K562 (cell line): ENCODE measurements around the gene CNOT2. TPM values are rescaled to one million over a fixed set of nuclear protein-coding genes. Genes with fewer than 3 reads are reported as not detected.
A peak's percentile ranks its signal among the peaks of the same experiment; 100 is the strongest.

Experiments used
- DDX20 ChIP-seq: fragments of 450-650 bp; IDR thresholded peaks from 2 replicates; pipeline ENCODE4 v1.6.1; 2016; ENCODE audit warnings: missing genetic modification characterization, low read depth, mild to moderate bottlenecking, missing compliant biosample characterization, moderate library complexity
- EGR1 ChIP-seq: fragments of 450-650 bp; conservative IDR thresholded peaks from 2 replicates; pipeline ENCODE4 v1.6.1; 2017; ENCODE audit warnings: mild to moderate bottlenecking
- KDM1A ChIP-seq, 2 experiments: fragments of 450-650 bp; IDR thresholded peaks; 2 replicates each; pipeline ENCODE4 v1.6.1; 2016; ENCODE audit warnings: mild to moderate bottlenecking in 2 of 2
- KDM2B ChIP-seq: fragments of 250-450 bp; sonication (Bioruptor Pico); IDR thresholded peaks from 2 replicates; pipeline ENCODE4 v1.8.0; 2021; ENCODE audit warnings: mild to moderate bottlenecking, moderate library complexity
- NCOA2 ChIP-seq, 2 experiments: fragments of 450-650 bp; IDR thresholded peaks; 2 replicates each; pipeline ENCODE4 v1.6.1; 2018; ENCODE audit warnings: mild to moderate bottlenecking in 2 of 2, moderate library complexity in 1 of 2; ENCODE audit not compliant: partially characterized antibody in 2 of 2
- NCOA6 ChIP-seq: fragments of 450-650 bp; IDR thresholded peaks from 2 replicates; pipeline ENCODE4 v1.6.1; 2017; ENCODE audit warnings: mild to moderate bottlenecking
- PPARD ChIP-seq: fragments of 250-450 bp; sonication (Bioruptor Pico); IDR thresholded peaks from 2 replicates; pipeline ENCODE4 v1.8.0; 2022; ENCODE audit warnings: inconsistent platforms, mild to moderate bottlenecking, moderate library complexity
- RAD51 ChIP-seq: fragments of 450-650 bp; IDR thresholded peaks from 2 replicates; pipeline ENCODE4 v1.7.1; 2016; ENCODE audit warnings: low read depth, mild to moderate bottlenecking, borderline replicate concordance
- STAG1 ChIP-seq: sonication (generic); formaldehyde crosslinking; IDR thresholded peaks from 2 replicates; pipeline ENCODE4 v1.5.0; 2020; ENCODE audit warnings: missing genetic modification reagents, borderline replicate concordance
- U2AF2 ChIP-seq: fragments of 200-400 bp; formaldehyde crosslinking; optimal IDR thresholded peaks from 2 replicates; pipeline ENCODE3; 2017; ENCODE audit warnings: low read depth, mild to moderate bottlenecking, low read length
- XRCC4 ChIP-seq: IDR thresholded peaks from one replicate; pipeline ENCODE4 v1.6.1; 2011; ENCODE audit not compliant: insufficient read depth, insufficient read length; ENCODE audit errors: extremely low read depth
- ZNF197 ChIP-seq: fragments of 200-800 bp; sonication (Bioruptor generic); IDR thresholded peaks from 2 replicates; pipeline ENCODE4 v1.6.1; 2016; ENCODE audit warnings: low read depth, missing genetic modification characterization, missing compliant biosample characterization
- polyA plus RNA-seq, 8 experiments: library from polyadenylated mRNA; depleted of rRNA in 4 of 8; stranded (reverse) in 5 of 8; unstranded in 3 of 8; fragments of >200 nt; fragmentation: Nextera tagmentation in 2 of 8; fragmentation: Illumina TruSeq in 1 of 8; extraction: Ambion mirVana in 2 of 8; extraction: Trizol in 1 of 8; gene quantifications; 2 replicates each; pipeline versions ENCODE4 v1.2.1 to v1.2.3, GENCODE V29; 2011 to 2014; ENCODE audit warnings: inconsistent platforms in 1 of 8, missing spikeins in 1 of 8
- total RNA-seq, 7 experiments: library from RNA; depleted of rRNA in 6 of 7; stranded (reverse); fragments of >200 nt in 6 of 7; fragmentation: Illumina TruSeq in 2 of 7; extraction: Trizol in 2 of 7; gene quantifications; 2 replicates each; pipeline versions ENCODE4 v1.2.1 to v1.2.3, GENCODE V29; 2011 to 2021; ENCODE audit warnings: low replicate concordance in 1 of 7
- TF ChIP-seq, protein P1 (sequence below): IDR thresholded peaks from 3 replicates; pipeline ENCODE4 v1.6.1; 2011; ENCODE audit warnings: borderline replicate concordance, mild to moderate bottlenecking; ENCODE audit not compliant: insufficient read length, insufficient read depth
- TF ChIP-seq, protein P2 (sequence below): sonication (generic); formaldehyde crosslinking; IDR thresholded peaks from 2 replicates; pipeline ENCODE4 v1.8.1; 2023; ENCODE audit warnings: mild to moderate bottlenecking, missing genetic modification reagents
- TF ChIP-seq, protein P3 (sequence below): fragments of 250-450 bp; sonication (Bioruptor Pico); IDR thresholded peaks from 2 replicates; pipeline ENCODE4 v1.8.0; 2022; ENCODE audit warnings: inconsistent platforms
- TF ChIP-seq, protein P4 (sequence below): fragments of 250-450 bp; sonication (Bioruptor Pico); IDR thresholded peaks from 2 replicates; pipeline ENCODE4 v1.5.0; 2021
- TF ChIP-seq, protein P5 (sequence below), 3 experiments: fragments of 200-800 bp in 1 of 3; fragments of 250-450 bp in 1 of 3; fragments of 450-650 bp in 1 of 3; sonication (Bioruptor Pico) in 1 of 3; sonication (Bioruptor generic) in 1 of 3; formaldehyde crosslinking in 1 of 3; IDR thresholded peaks; 2 replicates each; pipeline versions ENCODE4 v1.6.1 to v1.8.0; 2016 to 2022; ENCODE audit warnings: mild to moderate bottlenecking in 2 of 3, missing genetic modification characterization in 2 of 3, missing compliant biosample characterization in 1 of 3, moderate library complexity in 1 of 3

The CNOT2 gene
- total and polyA plus RNA-seq, 9 of the 15 experiments (the other 6 are each of a cell fraction or from before 2014, with no cell fraction given): 43.6 to 119 (median 84.4) TPM

DNA sequence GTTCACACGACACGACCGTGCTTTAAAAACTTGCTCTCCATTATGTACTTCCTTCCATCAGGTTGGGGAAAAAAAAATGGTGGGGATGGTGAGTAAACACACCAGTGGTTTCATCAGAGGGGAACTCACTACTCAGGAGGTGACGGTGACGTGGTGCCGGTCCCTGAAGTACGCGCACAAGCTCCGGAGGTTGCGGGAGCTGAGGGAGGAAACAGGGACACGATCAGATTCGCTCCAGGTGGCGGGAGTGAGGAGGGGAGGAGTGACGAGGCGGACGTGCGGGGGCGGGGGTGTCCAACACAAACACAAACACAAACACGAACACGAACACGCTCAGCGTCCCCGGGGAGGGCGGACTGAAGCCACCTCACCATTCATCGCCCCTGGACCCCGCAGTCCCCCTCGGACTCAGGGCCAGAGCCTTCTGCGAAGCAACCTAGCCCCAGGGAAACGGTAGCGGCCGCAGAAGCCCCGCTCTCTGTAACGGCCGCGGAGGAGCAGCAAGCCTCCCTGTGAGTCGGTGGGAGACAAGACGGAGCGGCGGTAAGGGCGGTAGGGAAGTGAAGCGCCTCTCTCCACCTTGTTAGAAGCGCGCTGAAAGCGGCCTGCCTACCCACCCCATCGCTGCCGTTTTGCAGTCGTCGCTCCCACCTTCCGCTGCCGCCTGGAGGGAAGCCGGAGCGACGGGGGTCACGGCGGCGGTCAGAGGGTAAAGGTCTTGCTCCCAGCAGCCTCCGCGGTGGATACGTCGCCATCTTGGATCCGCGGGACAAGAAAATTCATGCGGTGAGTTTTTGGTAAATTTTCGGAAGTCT is at the start of gene CNOT2 (continued):
- TF ChIP-seq, protein P1, sequence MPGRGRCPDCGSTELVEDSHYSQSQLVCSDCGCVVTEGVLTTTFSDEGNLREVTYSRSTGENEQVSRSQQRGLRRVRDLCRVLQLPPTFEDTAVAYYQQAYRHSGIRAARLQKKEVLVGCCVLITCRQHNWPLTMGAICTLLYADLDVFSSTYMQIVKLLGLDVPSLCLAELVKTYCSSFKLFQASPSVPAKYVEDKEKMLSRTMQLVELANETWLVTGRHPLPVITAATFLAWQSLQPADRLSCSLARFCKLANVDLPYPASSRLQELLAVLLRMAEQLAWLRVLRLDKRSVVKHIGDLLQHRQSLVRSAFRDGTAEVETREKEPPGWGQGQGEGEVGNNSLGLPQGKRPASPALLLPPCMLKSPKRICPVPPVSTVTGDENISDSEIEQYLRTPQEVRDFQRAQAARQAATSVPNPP: no peak
- TF ChIP-seq, protein P2, sequence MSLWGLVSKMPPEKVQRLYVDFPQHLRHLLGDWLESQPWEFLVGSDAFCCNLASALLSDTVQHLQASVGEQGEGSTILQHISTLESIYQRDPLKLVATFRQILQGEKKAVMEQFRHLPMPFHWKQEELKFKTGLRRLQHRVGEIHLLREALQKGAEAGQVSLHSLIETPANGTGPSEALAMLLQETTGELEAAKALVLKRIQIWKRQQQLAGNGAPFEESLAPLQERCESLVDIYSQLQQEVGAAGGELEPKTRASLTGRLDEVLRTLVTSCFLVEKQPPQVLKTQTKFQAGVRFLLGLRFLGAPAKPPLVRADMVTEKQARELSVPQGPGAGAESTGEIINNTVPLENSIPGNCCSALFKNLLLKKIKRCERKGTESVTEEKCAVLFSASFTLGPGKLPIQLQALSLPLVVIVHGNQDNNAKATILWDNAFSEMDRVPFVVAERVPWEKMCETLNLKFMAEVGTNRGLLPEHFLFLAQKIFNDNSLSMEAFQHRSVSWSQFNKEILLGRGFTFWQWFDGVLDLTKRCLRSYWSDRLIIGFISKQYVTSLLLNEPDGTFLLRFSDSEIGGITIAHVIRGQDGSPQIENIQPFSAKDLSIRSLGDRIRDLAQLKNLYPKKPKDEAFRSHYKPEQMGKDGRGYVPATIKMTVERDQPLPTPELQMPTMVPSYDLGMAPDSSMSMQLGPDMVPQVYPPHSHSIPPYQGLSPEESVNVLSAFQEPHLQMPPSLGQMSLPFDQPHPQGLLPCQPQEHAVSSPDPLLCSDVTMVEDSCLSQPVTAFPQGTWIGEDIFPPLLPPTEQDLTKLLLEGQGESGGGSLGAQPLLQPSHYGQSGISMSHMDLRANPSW (CRISPR knock-in tag): no peak
- TF ChIP-seq NCOA2 (IDR thresholded peaks at IDR 0.05; ENCODE audit: partially characterized antibody in 2 of 2) (no peak), XRCC4 (no peak), U2AF2 (no peak), PPARD (CRISPR knock-in tag) (no peak), KDM1A (IDR thresholded peaks at IDR 0.05) (no peak), KDM2B (CRISPR knock-in tag) (no peak), NCOA6 (no peak), ZNF197 (0 out of 2 replicates have a peak, but pooled peaks have one; percentile 38), DDX20 (tag) (no peak), RAD51 (no peak), STAG1 (no peak), EGR1 (peak; percentile 99)
- TF ChIP-seq, protein P3, sequence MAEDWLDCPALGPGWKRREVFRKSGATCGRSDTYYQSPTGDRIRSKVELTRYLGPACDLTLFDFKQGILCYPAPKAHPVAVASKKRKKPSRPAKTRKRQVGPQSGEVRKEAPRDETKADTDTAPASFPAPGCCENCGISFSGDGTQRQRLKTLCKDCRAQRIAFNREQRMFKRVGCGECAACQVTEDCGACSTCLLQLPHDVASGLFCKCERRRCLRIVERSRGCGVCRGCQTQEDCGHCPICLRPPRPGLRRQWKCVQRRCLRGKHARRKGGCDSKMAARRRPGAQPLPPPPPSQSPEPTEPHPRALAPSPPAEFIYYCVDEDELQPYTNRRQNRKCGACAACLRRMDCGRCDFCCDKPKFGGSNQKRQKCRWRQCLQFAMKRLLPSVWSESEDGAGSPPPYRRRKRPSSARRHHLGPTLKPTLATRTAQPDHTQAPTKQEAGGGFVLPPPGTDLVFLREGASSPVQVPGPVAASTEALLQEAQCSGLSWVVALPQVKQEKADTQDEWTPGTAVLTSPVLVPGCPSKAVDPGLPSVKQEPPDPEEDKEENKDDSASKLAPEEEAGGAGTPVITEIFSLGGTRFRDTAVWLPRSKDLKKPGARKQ (CRISPR knock-in tag): no peak
- TF ChIP-seq, protein P4, sequence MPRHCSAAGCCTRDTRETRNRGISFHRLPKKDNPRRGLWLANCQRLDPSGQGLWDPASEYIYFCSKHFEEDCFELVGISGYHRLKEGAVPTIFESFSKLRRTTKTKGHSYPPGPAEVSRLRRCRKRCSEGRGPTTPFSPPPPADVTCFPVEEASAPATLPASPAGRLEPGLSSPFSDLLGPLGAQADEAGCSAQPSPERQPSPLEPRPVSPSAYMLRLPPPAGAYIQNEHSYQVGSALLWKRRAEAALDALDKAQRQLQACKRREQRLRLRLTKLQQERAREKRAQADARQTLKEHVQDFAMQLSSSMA: no peak
- TF ChIP-seq, protein P5, sequence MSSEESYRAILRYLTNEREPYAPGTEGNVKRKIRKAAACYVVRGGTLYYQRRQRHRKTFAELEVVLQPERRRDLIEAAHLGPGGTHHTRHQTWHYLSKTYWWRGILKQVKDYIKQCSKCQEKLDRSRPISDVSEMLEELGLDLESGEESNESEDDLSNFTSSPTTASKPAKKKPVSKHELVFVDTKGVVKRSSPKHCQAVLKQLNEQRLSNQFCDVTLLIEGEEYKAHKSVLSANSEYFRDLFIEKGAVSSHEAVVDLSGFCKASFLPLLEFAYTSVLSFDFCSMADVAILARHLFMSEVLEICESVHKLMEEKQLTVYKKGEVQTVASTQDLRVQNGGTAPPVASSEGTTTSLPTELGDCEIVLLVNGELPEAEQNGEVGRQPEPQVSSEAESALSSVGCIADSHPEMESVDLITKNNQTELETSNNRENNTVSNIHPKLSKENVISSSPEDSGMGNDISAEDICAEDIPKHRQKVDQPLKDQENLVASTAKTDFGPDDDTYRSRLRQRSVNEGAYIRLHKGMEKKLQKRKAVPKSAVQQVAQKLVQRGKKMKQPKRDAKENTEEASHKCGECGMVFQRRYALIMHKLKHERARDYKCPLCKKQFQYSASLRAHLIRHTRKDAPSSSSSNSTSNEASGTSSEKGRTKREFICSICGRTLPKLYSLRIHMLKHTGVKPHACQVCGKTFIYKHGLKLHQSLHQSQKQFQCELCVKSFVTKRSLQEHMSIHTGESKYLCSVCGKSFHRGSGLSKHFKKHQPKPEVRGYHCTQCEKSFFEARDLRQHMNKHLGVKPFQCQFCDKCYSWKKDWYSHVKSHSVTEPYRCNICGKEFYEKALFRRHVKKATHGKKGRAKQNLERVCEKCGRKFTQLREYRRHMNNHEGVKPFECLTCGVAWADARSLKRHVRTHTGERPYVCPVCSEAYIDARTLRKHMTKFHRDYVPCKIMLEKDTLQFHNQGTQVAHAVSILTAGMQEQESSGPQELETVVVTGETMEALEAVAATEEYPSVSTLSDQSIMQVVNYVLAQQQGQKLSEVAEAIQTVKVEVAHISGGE (CRISPR knock-in tag; IDR thresholded peaks at IDR 0.05): peak in 1 of 3 experiments; percentile 70; a peak in 1 of 6 replicates
